Measurements from ENCODE around the gene PCBP3. TPM values are rescaled to one million over a fixed set of nuclear protein-coding genes. Genes with fewer than 3 reads are reported as not detected.

PCBP3 gene
- total and polyA plus RNA-seq, 2 of the 8 experiments (the other 6 are each of a cell fraction or from before 2014, with no cell fraction given), result 3.5 to 6.3 TPM

- H3K27me3 ChIP-seq (replicated peaks in 1 of 4; ENCODE audit: control insufficient read depth in 3 of 4, extremely low read depth in 1 of 4, insufficient read depth in 3 of 4, low read length in 3 of 4), result no peaks in the 10 kb centered on the region
- DNase-seq (ENCODE audit: low read depth in 1 of 2, low spot score in 2 of 2), result no peak
- no peak for FAIRE-seq
- TF ChIP-seq ASH2L (IDR thresholded peaks at IDR 0.05; ENCODE audit: low read length) (no peak), CHD2 (IDR thresholded peaks at IDR 0.05; ENCODE audit: low read length) (no peak)
These were observed 217.8 kb downstream of the PCBP3 start for GRCh38 chr21:45861156-45861870.

More at GRCh38 chr21:45861156-45861870, 217.8 kb downstream of the PCBP3 start:
- Histone ChIP-seq H3K56ac (replicated peaks; ENCODE audit: insufficient read length, low read depth, low read length) (no peak overlapping the region), H3K9me3 (ENCODE audit: insufficient read depth in 2 of 2, low read depth in 1 of 2, low read length in 1 of 2) (no peaks in the 10 kb centered on the region), H2AK5ac (ENCODE audit: low read depth, low read length) (no peak overlapping the region), H3K36me3 (ENCODE audit: control insufficient read depth in 2 of 4, insufficient read depth in 4 of 4, low read length in 3 of 4) (no peaks in the 10 kb centered on the region), H3K23ac (ENCODE audit: insufficient read length) (no peak overlapping the region), H2BK5ac (ENCODE audit: low read depth, low read length) (peak overlapping the region; percentile 44; the same call in 1 of the 2 replicates), H3K4me3 (ENCODE audit: extremely low read depth in 1 of 4, insufficient read depth in 2 of 4, low read depth in 3 of 4, low read length in 4 of 4) (no peak overlapping the region), H3K27ac (ENCODE audit: low read depth, low read length) (no peak overlapping the region), H2BK15ac (ENCODE audit: low read length) (no peak overlapping the region), H3K4me1 (replicated peaks in 1 of 4; ENCODE audit: control insufficient read depth in 3 of 4, insufficient read depth in 4 of 4, low read length in 3 of 4) (peaks cover 0 to 5% (median 0%) of the 10 kb centered on the region in 4 experiments; a peak in 2 of 7 replicates), H3K79me2 (ENCODE audit: control insufficient read depth in 1 of 2, insufficient read depth in 2 of 2, low read length in 2 of 2) (no peaks in the 10 kb centered on the region), H4K8ac (ENCODE audit: extremely low read depth, insufficient read depth, low read length) (peak overlapping the region; percentile 46; the same call in 1 of the 2 replicates), H4K20me1 (replicated peaks in 1 of 2; ENCODE audit: control insufficient read depth in 1 of 2, insufficient read depth in 2 of 2, low read length in 2 of 2) (no peaks in the 10 kb centered on the region), H4K91ac (replicated peaks; ENCODE audit: insufficient read length, low read length) (no peak overlapping the region), H2BK20ac (ENCODE audit: low read length) (no peak overlapping the region), H3K14ac (ENCODE audit: insufficient read length) (no peak overlapping the region), H2AFZ (ENCODE audit: low read length) (no peak overlapping the region), H4K5ac (ENCODE audit: insufficient read length, low read depth, low read length) (no peak overlapping the region), H2BK12ac (ENCODE audit: low read depth, low read length) (no peak overlapping the region), H3K79me1 (ENCODE audit: low read depth, low read length) (no peaks in the 10 kb centered on the region), H2BK120ac (replicated peaks; ENCODE audit: low read depth, low read length) (no peak overlapping the region), H3K4ac (replicated peaks; ENCODE audit: insufficient read length, low read depth, low read length) (no peak overlapping the region), H3K23me2 (ENCODE audit: low read depth, low read length) (no peaks in the 10 kb centered on the region), H3K9ac (replicated peaks in 1 of 4; ENCODE audit: extremely low read depth in 1 of 4, low read depth in 3 of 4, low read length in 3 of 4) (no peak overlapping the region), H3K4me2 (ENCODE audit: insufficient read depth in 1 of 2, low read depth in 2 of 2, low read length in 2 of 2) (no peak overlapping the region), H3K18ac (ENCODE audit: extremely low read depth, low read length) (no peak overlapping the region; the same call in 1 of the 2 replicates)
- CTCF ChIA-PET (ENCODE audit: partially characterized antibody), result interaction anchor here (0.9 to 2.5 kb wide), 2 partner anchors 10 to 16 kb away, joined by 3 to 17 read pairs; no protein-coding TSS in a partner anchor
- 87% methylated on average over 14 of the region's 14 CpGs; no CpG with 5 or more reads in 1 of the 2 experiments for WGBS, 2 experiments (ENCODE audit: extremely low coverage in 1 of 2, insufficient coverage in 1 of 2, insufficient read length in 1 of 2, insufficient replicate concordance in 2 of 2, low coverage in 1 of 2, low lambda C conversion rate in 2 of 2, missing lambda C conversion rate in 1 of 2)
- POLR2A ChIA-PET (ENCODE audit: partially characterized antibody), result no interaction called here
